Mononuclear cell (primary cell): ENCODE measurements around the gene ESR2. TPM values are rescaled to one million over a fixed set of nuclear protein-coding genes. Genes with fewer than 3 reads are reported as not detected.

Experiments
- H3K27me3 ChIP-seq: 2 replicates; pipeline ENCODE4 v1.6.0; 2011; ENCODE audit warnings: low read length, control low read depth; ENCODE audit not compliant: insufficient read depth
- H3K4me1 ChIP-seq: 2 replicates; pipeline ENCODE4 v1.5.1; 2011; ENCODE audit warnings: mild to moderate bottlenecking, low read length, control low read depth; ENCODE audit not compliant: insufficient read depth
- H3K4me3 ChIP-seq: 2 replicates; pipeline ENCODE4 v1.5.1; 2011; ENCODE audit warnings: mild to moderate bottlenecking, low read length, moderate library complexity
- H3K9me3 ChIP-seq: 2 replicates; pipeline ENCODE4 v1.5.1; 2011; ENCODE audit warnings: low read depth, mild to moderate bottlenecking, control low read depth, low read length
- total RNA-seq: library from RNA; depleted of rRNA; stranded (reverse); fragments of >200 nt; gene quantifications from one replicate; pipeline ENCODE4 v1.2.3, GENCODE V29; 2012

Gene ESR2
- total RNA-seq, 1 donor = 1.3 TPM

GRCh38 chr14:64201921-64202545 lies 92.1 kb downstream of the ESR2 start:
- no peak overlapping the region for H3K4me3 ChIP-seq
- H3K27me3 ChIP-seq = no peaks in the 10 kb centered on the region
- H3K9me3 ChIP-seq = no peaks in the 10 kb centered on the region
- H3K4me1 ChIP-seq = peaks cover 7% of the 10 kb centered on the region

GRCh38 chr14:64201296-64201695 lies 92.9 kb downstream of the ESR2 start:
- no peak overlapping the region for H3K4me3 ChIP-seq
- H3K27me3 ChIP-seq = no peaks in the 10 kb centered on the region
- H3K9me3 ChIP-seq = no peaks in the 10 kb centered on the region
- peaks cover 13% of the 10 kb centered on the region for H3K4me1 ChIP-seq

- peaks cover 21% of the 10 kb centered on the region for H3K4me1 ChIP-seq
- H3K9me3 ChIP-seq = no peaks in the 10 kb centered on the region
- H3K27me3 ChIP-seq = no peaks in the 10 kb centered on the region
- no peak overlapping the region for H3K4me3 ChIP-seq
Measured at GRCh38 chr14:64200170-64200569, 94.0 kb downstream of the ESR2 start.

GRCh38 chr14:64198486-64198885 lies 95.7 kb downstream of the ESR2 start:
- H3K9me3 ChIP-seq = no peaks in the 10 kb centered on the region
- no peak overlapping the region for H3K4me3 ChIP-seq
- H3K27me3 ChIP-seq = no peaks in the 10 kb centered on the region
- peaks cover 31% of the 10 kb centered on the region for H3K4me1 ChIP-seq

- Histone ChIP-seq H3K27me3 (no peaks in the 10 kb centered on the region), H3K9me3 (no peaks in the 10 kb centered on the region), H3K4me3 (no peak overlapping the region), H3K4me1 (peaks cover 31% of the 10 kb centered on the region)
Measured at GRCh38 chr14:64197996-64198395, 96.2 kb downstream of the ESR2 start.

GRCh38 chr14:64196814-64197411 lies 97.3 kb downstream of the ESR2 start:
- peaks cover 31% of the 10 kb centered on the region for H3K4me1 ChIP-seq
- H3K9me3 ChIP-seq = no peaks in the 10 kb centered on the region
- H3K4me3 ChIP-seq = peak overlapping the region; percentile 6
- H3K27me3 ChIP-seq = no peaks in the 10 kb centered on the region

- H3K27me3 ChIP-seq = no peaks in the 10 kb centered on the region
- peaks cover 31% of the 10 kb centered on the region for H3K4me1 ChIP-seq
- no peaks in the 10 kb centered on the region for H3K9me3 ChIP-seq
- no peak overlapping the region for H3K4me3 ChIP-seq
Measured at GRCh38 chr14:64196056-64196455, 98.1 kb downstream of the ESR2 start.

- H3K27me3 ChIP-seq = no peaks in the 10 kb centered on the region
- H3K4me3 ChIP-seq = no peak overlapping the region
- H3K4me1 ChIP-seq = peaks cover 31% of the 10 kb centered on the region
- H3K9me3 ChIP-seq = no peaks in the 10 kb centered on the region
Measured at GRCh38 chr14:64195199-64195598, 99.0 kb downstream of the ESR2 start.

GRCh38 chr14:64194404-64194803 lies 99.8 kb downstream of the ESR2 start:
- Histone ChIP-seq H3K4me3 (no peak overlapping the region), H3K27me3 (no peaks in the 10 kb centered on the region), H3K4me1 (peaks cover 31% of the 10 kb centered on the region)

GRCh38 chr14:64193821-64194220 lies 100.3 kb downstream of the ESR2 start:
- no peaks in the 10 kb centered on the region for H3K9me3 ChIP-seq
- H3K4me3 ChIP-seq = no peak overlapping the region
- no peaks in the 10 kb centered on the region for H3K27me3 ChIP-seq
- peaks cover 31% of the 10 kb centered on the region for H3K4me1 ChIP-seq

More at GRCh38 chr14:64194404-64194803, 99.8 kb downstream of the ESR2 start:
- H3K9me3 ChIP-seq = no peaks in the 10 kb centered on the region

GRCh38 chr14:64191756-64192155 lies 102.4 kb downstream of the ESR2 start:
- H3K4me1 ChIP-seq = peaks cover 21% of the 10 kb centered on the region
- no peaks in the 10 kb centered on the region for H3K9me3 ChIP-seq
- no peak overlapping the region for H3K4me3 ChIP-seq
- H3K27me3 ChIP-seq = no peaks in the 10 kb centered on the region

- Histone ChIP-seq H3K9me3 (no peaks in the 10 kb centered on the region), H3K27me3 (no peaks in the 10 kb centered on the region), H3K4me1 (peaks cover 15% of the 10 kb centered on the region), H3K4me3 (no peak overlapping the region)
Measured at GRCh38 chr14:64190974-64191502, 103.1 kb downstream of the ESR2 start.

- Histone ChIP-seq H3K4me1 (no peaks in the 10 kb centered on the region), H3K4me3 (no peak overlapping the region), H3K27me3 (no peaks in the 10 kb centered on the region), H3K9me3 (no peaks in the 10 kb centered on the region)
Measured at GRCh38 chr14:64187331-64187730, 106.8 kb downstream of the ESR2 start.

GRCh38 chr14:64186231-64187129 lies 107.7 kb downstream of the ESR2 start:
- no peaks in the 10 kb centered on the region for H3K27me3 ChIP-seq
- H3K4me3 ChIP-seq = no peak overlapping the region
- H3K9me3 ChIP-seq = no peaks in the 10 kb centered on the region
- no peaks in the 10 kb centered on the region for H3K4me1 ChIP-seq

GRCh38 chr14:64185184-64185583 lies 109.0 kb downstream of the ESR2 start:
- H3K4me1 ChIP-seq = no peaks in the 10 kb centered on the region
- no peak overlapping the region for H3K4me3 ChIP-seq
- no peaks in the 10 kb centered on the region for H3K27me3 ChIP-seq
- H3K9me3 ChIP-seq = no peaks in the 10 kb centered on the region
